Naive thymus-derived CD8-positive, alpha-beta T cell (primary cell): ENCODE data around the gene CANX. TPM values are rescaled to one million over a fixed set of nuclear protein-coding genes. Genes with fewer than 3 reads are reported as not detected.

ENCODE experiments used
- polyA plus RNA-seq, 3 donors: library from polyadenylated mRNA; unstranded; fragments of 300-500 nt; fragmentation: Illumina TruSeq; gene quantifications; one replicate each; pipeline ENCODE4 v1.2.3, GENCODE V29; 2021
- total RNA-seq, 8 experiments: library from RNA in 2 of 8; stranded (reverse) in 2 of 8; gene quantifications; one replicate each; pipeline ENCODE4 v1.2.3 and lab custom pipeline; 2021 to 2026

CANX gene
- total and polyA plus RNA-seq, 5 experiments from 2014 or later: 172 to 225 (median 219) TPM

Other genes starting within 250 kb of the CANX start
- gene RUFY1, start 148.4 kb upstream of the CANX start, total RNA-seq: 10 to 100 TPM; 62.3 to 63.4 TPM
- gene RUFY1, start 148.4 kb upstream of the CANX start, polyA plus RNA-seq: 10 to 100 TPM; 27.9 to 35.3 (median 30.5) TPM
- gene HNRNPH1, start 75.3 kb upstream of the CANX start, total RNA-seq: 1,000 to 10,000 TPM; 1,803 to 1,897 TPM
- 100 to 1,000 TPM in 2 of 3 donors, 10 to 100 TPM in 1; 97.0 to 120 (median 104) TPM for gene HNRNPH1, start 75.3 kb upstream of the CANX start, polyA plus RNA-seq
- gene CBY3, start 17.9 kb upstream of the CANX start, total RNA-seq: under 1 TPM in 1 of 2 experiments, not detected in 1; 0.99 TPM
- gene CBY3, start 17.9 kb upstream of the CANX start, polyA plus RNA-seq: under 1 TPM in 2 of 3 donors, not detected in 1; 0.62 to 0.66 TPM
- 10 to 100 TPM; 45.0 to 48.5 TPM for gene MAML1, start 33.9 kb downstream of the CANX start, total RNA-seq
- gene MAML1, start 33.9 kb downstream of the CANX start, polyA plus RNA-seq: 1 to 10 TPM; 2.8 to 9.6 (median 3.3) TPM
- 1 to 10 TPM; 5.5 to 6.1 TPM for gene LTC4S, start 95.0 kb downstream of the CANX start, total RNA-seq
- 1 to 10 TPM; 1.5 to 2.9 (median 2.0) TPM for gene LTC4S, start 95.0 kb downstream of the CANX start, polyA plus RNA-seq
- gene MGAT4B, start 107.9 kb downstream of the CANX start, total RNA-seq: 100 to 1,000 TPM; 170 to 175 TPM
- 10 to 100 TPM in 2 of 3 donors, 1 to 10 TPM in 1; 7.8 to 20.9 (median 13.5) TPM for gene MGAT4B, start 107.9 kb downstream of the CANX start, polyA plus RNA-seq
- 100 to 1,000 TPM; 357 to 370 TPM for gene SQSTM1, start 121.9 kb downstream of the CANX start, total RNA-seq
- gene SQSTM1, start 121.9 kb downstream of the CANX start, polyA plus RNA-seq: 100 to 1,000 TPM; 144 to 157 (median 150) TPM
- gene MRNIP, start 159.8 kb downstream of the CANX start, total RNA-seq: 100 to 1,000 TPM; 119 to 122 TPM
- 10 to 100 TPM; 13.6 to 18.5 (median 15.5) TPM for gene MRNIP, start 159.8 kb downstream of the CANX start, polyA plus RNA-seq
- gene TBC1D9B, start 208.9 kb downstream of the CANX start, total RNA-seq: 10 to 100 TPM; 88.1 to 89.2 TPM
- 10 to 100 TPM; 11.0 to 40.6 (median 20.8) TPM for gene TBC1D9B, start 208.9 kb downstream of the CANX start, polyA plus RNA-seq